OCI-M1 (cell line): Measurements from ENCODE around the gene JAK3.
A peak's percentile ranks its signal among the peaks of the same experiment; 100 is the strongest.
"Not testable (repeated sequence)": the region's sequence is repeated elsewhere in the genome, so short reads cannot be mapped to it uniquely, and the experiment has no call there.

Experiments
- DNase-seq: peaks from one replicate; lab custom pipeline; 2025; lab: John Stamatoyannopoulos, UW

The JAK3 gene

GRCh38 chr19:17803264-17803896 is 44.4 kb downstream of the JAK3 start:
- DNase-seq, result no peak

- no peak for DNase-seq
These were observed 45.5 kb downstream of the JAK3 start for GRCh38 chr19:17802137-17802858.

GRCh38 chr19:17798599-17798998 is 49.2 kb downstream of the JAK3 start:
- DNase-seq, result not testable (repeated sequence)

GRCh38 chr19:17797424-17798201 is 50.2 kb downstream of the JAK3 start:
- no peak for DNase-seq

- no peak for DNase-seq
These were observed 50.9 kb downstream of the JAK3 start for GRCh38 chr19:17796838-17797423.

- no peak for DNase-seq
These were observed 51.6 kb downstream of the JAK3 start for GRCh38 chr19:17796013-17796837.

- no peak for DNase-seq
These were observed 52.3 kb downstream of the JAK3 start for GRCh38 chr19:17795495-17795856.

- no peak for DNase-seq
These were observed 52.9 kb downstream of the JAK3 start, which contains the start of gene B3GNT3 for GRCh38 chr19:17794731-17795494. Gene B3GNT3, plus strand, starts transcription at chr19:17795138. Its CDS starts 12,670 bp downstream, at chr19:17807808.

- DNase-seq, result no peak
These were observed 53.4 kb downstream of the JAK3 start for GRCh38 chr19:17794412-17794730.

- no peak for DNase-seq
These were observed 57.6 kb downstream of the JAK3 start for GRCh38 chr19:17790059-17790780.

- DNase-seq, result no peak
These were observed 59.1 kb downstream of the JAK3 start for GRCh38 chr19:17788632-17789031.

- no peak for DNase-seq
These were observed 60.4 kb downstream of the JAK3 start for GRCh38 chr19:17787274-17787913.

GRCh38 chr19:17784201-17785008 is 63.4 kb downstream of the JAK3 start:
- DNase-seq, result peak; percentile 85

- DNase-seq, result not testable (repeated sequence)
These were observed 64.1 kb downstream of the JAK3 start for GRCh38 chr19:17783721-17784120.

GRCh38 chr19:17780781-17781180 is 67.0 kb downstream of the JAK3 start:
- DNase-seq, result no peak

GRCh38 chr19:17778968-17779929 is 68.5 kb downstream of the JAK3 start:
- DNase-seq, result peak; percentile 82

- DNase-seq, result peak; percentile 86
These were observed 69.4 kb downstream of the JAK3 start for GRCh38 chr19:17778251-17778967.
